Endothelial cell of umbilical vein (primary cell): Measurements from ENCODE around the gene ADAMTS12. TPM values are rescaled to one million over a fixed set of nuclear protein-coding genes. Genes with fewer than 3 reads are reported as not detected.

Experiments used
- BruUV-seq: library from RNA; stranded (reverse); fragments of 400-500 nt; replicated peaks from 2 replicates; lab custom pipeline; 2021; lab: Mats Ljungman, UMichigan
- CTCF ChIA-PET: fragments of 300-600, 350-600 bp; sonication (Branson Sonifier 250); formaldehyde crosslinking; loops from one replicate; lab custom pipeline; 2021; ENCODE audit warnings: antibody characterized with exemption, inconsistent platforms; lab: Charles Lee
- POLR2A ChIA-PET: fragments of 300-600, 350-600 bp; sonication (Branson Sonifier 250); formaldehyde crosslinking; loops from one replicate; lab custom pipeline; 2021; ENCODE audit warnings: antibody characterized with exemption, inconsistent platforms; lab: Charles Lee
- DNase-seq: peaks from one replicate; pipeline ENCODE4 v3.0.0-alpha.2; 2011; ENCODE audit warnings: low read depth, low spot score
- FAIRE-seq: peaks from 2 replicates; lab custom pipeline; 2011; peaks lifted over from hg19 to GRCh38; lab: Jason Lieb, UNC
- H2AFZ ChIP-seq: 2 replicates; pipeline ENCODE4 v1.6.0; 2012; ENCODE audit warnings: low read depth, low read length, control low read depth, inconsistent platforms
- H3K27ac ChIP-seq: 2 replicates; pipeline ENCODE4 v1.5.1; 2011; ENCODE audit warnings: low read depth, mild to moderate bottlenecking, control low read depth, low read length, moderate library complexity; ENCODE audit not compliant: insufficient read depth
- H3K27me3 ChIP-seq, 2 experiments: 2 replicates each; pipeline versions ENCODE4 v1.6.0 to v1.6.1; 2011; ENCODE audit warnings: low read length in 2 of 2, mixed read lengths in 1 of 2; ENCODE audit not compliant: control insufficient read depth in 2 of 2, insufficient read depth in 2 of 2
- H3K36me3 ChIP-seq, 2 experiments: 2 replicates in 1 of 2; 3 replicates in 1 of 2; pipeline ENCODE4 v1.5.1; 2011; ENCODE audit warnings: low read length in 2 of 2, mild to moderate bottlenecking in 1 of 2, moderate library complexity in 1 of 2; ENCODE audit not compliant: control insufficient read depth in 2 of 2, insufficient read depth in 2 of 2; ENCODE audit errors: extremely low read depth in 1 of 2
- H3K4me1 ChIP-seq: 3 replicates; pipeline ENCODE4 v1.5.1; 2011; ENCODE audit warnings: mild to moderate bottlenecking, low read length; ENCODE audit not compliant: control insufficient read depth, insufficient read depth; ENCODE audit errors: extremely low read depth
- H3K4me2 ChIP-seq: 2 replicates; pipeline ENCODE4 v1.6.1; 2011; ENCODE audit warnings: low read length, control low read depth, mixed read lengths; ENCODE audit not compliant: insufficient read depth
- H3K4me3 ChIP-seq, 3 experiments: fragments of 200-600 bp in 1 of 3; sonication (generic), shearing (Covaris generic) in 1 of 3; replicated peaks in 1 of 3; 2 replicates each; pipeline ENCODE4 v1.5.1; 2011 to 2016; ENCODE audit warnings: control low read depth in 3 of 3, low read length in 3 of 3, mild to moderate bottlenecking in 2 of 3, inconsistent platforms in 1 of 3, low read depth in 1 of 3, moderate library complexity in 1 of 3; ENCODE audit not compliant: insufficient read depth in 1 of 3
- H3K79me2 ChIP-seq: 2 replicates; pipeline ENCODE4 v1.6.0; 2012; ENCODE audit warnings: low read length, inconsistent platforms; ENCODE audit not compliant: control insufficient read depth, insufficient read depth
- H3K9ac ChIP-seq: replicated peaks from 2 replicates; pipeline ENCODE3; 2011; ENCODE audit warnings: low read length, control low read depth; ENCODE audit not compliant: insufficient read depth; ENCODE audit errors: extremely low read depth
- H3K9me1 ChIP-seq: replicated peaks from 3 replicates; pipeline ENCODE4 v1.6.0; 2011; ENCODE audit warnings: mild to moderate bottlenecking, low read length; ENCODE audit not compliant: control insufficient read depth, insufficient read depth; ENCODE audit errors: extremely low read depth
- H3K9me3 ChIP-seq: replicated peaks from 2 replicates; pipeline ENCODE4 v1.5.1; 2012; ENCODE audit warnings: low read length, inconsistent platforms; ENCODE audit not compliant: control insufficient read depth, insufficient read depth
- H4K20me1 ChIP-seq: replicated peaks from 2 replicates; pipeline ENCODE3; 2011; ENCODE audit warnings: mild to moderate bottlenecking, low read length; ENCODE audit not compliant: control insufficient read depth, insufficient read depth; ENCODE audit errors: extremely low read depth
- CTCF ChIP-seq, 2 donors: IDR thresholded peaks; 1 replicate in 1 of 2; 2 replicates in 1 of 2; pipeline ENCODE4 v1.5.1; 2011; ENCODE audit warnings: low read length in 2 of 2, mild to moderate bottlenecking in 2 of 2, moderate library complexity in 2 of 2, control low read depth in 1 of 2, inconsistent platforms in 1 of 2, low read depth in 1 of 2; ENCODE audit not compliant: insufficient read depth in 1 of 2; ENCODE audit errors: extremely low read depth in 1 of 2
- EZH2 ChIP-seq: IDR thresholded peaks from 2 replicates; pipeline ENCODE4 v1.6.1; 2012; ENCODE audit warnings: borderline replicate concordance, low read depth, mild to moderate bottlenecking, moderate library complexity, low read length, inconsistent platforms; ENCODE audit not compliant: severe bottlenecking
- FOS ChIP-seq: IDR thresholded peaks from 2 replicates; pipeline ENCODE4 v1.6.1; 2011; ENCODE audit warnings: mild to moderate bottlenecking, low read length, moderate library complexity, borderline replicate concordance; ENCODE audit not compliant: insufficient read depth
- GATA2 ChIP-seq: IDR thresholded peaks from 2 replicates; pipeline ENCODE4 v1.7.0; 2011; ENCODE audit warnings: low read depth, mild to moderate bottlenecking, moderate library complexity, mixed read lengths, low read length; ENCODE audit not compliant: insufficient read length, insufficient read depth
- JUN ChIP-seq: IDR thresholded peaks from 2 replicates; pipeline ENCODE4 v1.6.1; 2011; ENCODE audit warnings: borderline replicate concordance, low read depth; ENCODE audit not compliant: insufficient read length, insufficient read depth
- MAX ChIP-seq: IDR thresholded peaks from 2 replicates; pipeline ENCODE4 v1.6.1; 2011; ENCODE audit not compliant: insufficient read depth, insufficient read length
- MYC ChIP-seq: IDR thresholded peaks from one replicate; pipeline ENCODE4 v1.6.1; 2011; ENCODE audit warnings: mild to moderate bottlenecking, low read depth, low read length
- POLR2A ChIP-seq: IDR thresholded peaks from 2 replicates; pipeline ENCODE4 v1.6.1; 2012; ENCODE audit warnings: low read depth, mild to moderate bottlenecking, control low read depth, low read length
- POLR2AphosphoS5 ChIP-seq: IDR thresholded peaks from 2 replicates; pipeline ENCODE4 v1.6.1; 2012; ENCODE audit warnings: low read depth, mild to moderate bottlenecking, control low read depth, low read length, moderate library complexity; ENCODE audit not compliant: insufficient read depth
- dilution Hi-C: fragments of 300-500 bp; cut with MboI; formaldehyde crosslinking; loops from one replicate; pipeline ENCODE4 v1.15.0; 2019; ENCODE audit warnings: low sequenced_read_pairs; ENCODE audit not compliant: extremely low pct_ligation_motif_present
- intact Hi-C: fragments of 100-400 bp; cut with micrococcal nuclease; formaldehyde crosslinking; loops from one replicate; pipeline ENCODE4 v1.10.0; 2022
- polyA plus RNA-seq, 4 experiments: library from polyadenylated mRNA; depleted of rRNA in 3 of 4; stranded (reverse) in 3 of 4; unstranded in 1 of 4; fragments of >200 nt; gene quantifications; 2 replicates each; pipeline versions ENCODE4 v1.2.1 to v1.2.3, GENCODE V29; 2011 to 2012; ENCODE audit warnings: missing spikeins in 1 of 4
- total RNA-seq: library from RNA; stranded (reverse); gene quantifications from 2 replicates; pipeline ENCODE4 v1.2.3, GENCODE V29; 2021

Gene ADAMTS12
- total and polyA plus RNA-seq, 2 donors (not counting 3 experiments of a cell fraction or from before 2014, with no cell fraction given): 0.88 TPM; not detected in 1

- no peaks in the 10 kb centered on the region for H3K9me1 ChIP-seq
- TF ChIP-seq GATA2 (no peak), POLR2A (no peak), MYC (no peak), POLR2AphosphoS5 (no peak), JUN (no peak), CTCF (IDR thresholded peaks at IDR 0.05; ENCODE audit: extremely low read depth in 1 of 2, insufficient read depth in 1 of 2, low read depth in 1 of 2, low read length in 2 of 2) (no peak), EZH2 (no peak), MAX (no peak), FOS (no peak)
- no peaks in the 10 kb centered on the region for H3K27me3 ChIP-seq
- no peak overlapping the region for H3K4me3 ChIP-seq
- H3K36me3 ChIP-seq: no peaks in the 10 kb centered on the region
- POLR2A ChIA-PET: no interaction called here
- no peak overlapping the region for H3K4me2 ChIP-seq
- H3K9me3 ChIP-seq: no peaks in the 10 kb centered on the region
- no peak overlapping the region for H3K9ac ChIP-seq
- no peaks in the 10 kb centered on the region for H3K4me1 ChIP-seq
- dilution Hi-C loops (no loop called here), intact Hi-C loops (no loop called here)
- H3K27ac ChIP-seq: no peak overlapping the region
- BruUV-seq: no TSS peak
- CTCF ChIA-PET: no interaction called here
- no peaks in the 10 kb centered on the region for H3K79me2 ChIP-seq
- H4K20me1 ChIP-seq: no peaks in the 10 kb centered on the region
- DNase-seq: no peak
- FAIRE-seq: no peak
- no peak overlapping the region for H2AFZ ChIP-seq
Observed at GRCh38 chr5:33504570-33504969, 387.2 kb downstream of the ADAMTS12 start.
